HEK293T (cell line): ENCODE measurements around the gene MX2.

Experiments
- ARNT ChIP-seq: fragments of 450-650 bp; IDR thresholded peaks from 2 replicates; pipeline ENCODE4 v1.6.1; 2017; ENCODE audit warnings: mild to moderate bottlenecking
- BHLHE40 ChIP-seq: fragments of 450-650 bp; IDR thresholded peaks from 2 replicates; pipeline ENCODE4 v1.6.1; 2016; ENCODE audit warnings: mild to moderate bottlenecking, moderate library complexity, borderline replicate concordance
- CTBP1 ChIP-seq: fragments of 450-650 bp; IDR thresholded peaks from 2 replicates; pipeline ENCODE4 v1.6.1; 2016; ENCODE audit warnings: borderline replicate concordance
- FOXA1 ChIP-seq: fragments of 450-650 bp; IDR thresholded peaks from 2 replicates; pipeline ENCODE4 v1.6.1; 2016; ENCODE audit warnings: mild to moderate bottlenecking
- FOXK2 ChIP-seq: fragments of 450-650 bp; IDR thresholded peaks from 2 replicates; pipeline ENCODE4 v1.6.1; 2016; ENCODE audit warnings: mild to moderate bottlenecking
- FOXM1 ChIP-seq: fragments of 450-650 bp; IDR thresholded peaks from 2 replicates; pipeline ENCODE4 v1.6.1; 2017; ENCODE audit warnings: mild to moderate bottlenecking, borderline replicate concordance
- HDGF ChIP-seq: fragments of 450-650 bp; IDR thresholded peaks from 2 replicates; pipeline ENCODE4 v1.6.1; 2017; ENCODE audit warnings: antibody characterized with exemption, borderline replicate concordance
- LEF1 ChIP-seq: fragments of 450-650 bp; IDR thresholded peaks from 2 replicates; pipeline ENCODE4 v1.6.1; 2017; ENCODE audit warnings: mild to moderate bottlenecking, borderline replicate concordance
- NFRKB ChIP-seq: fragments of 450-650 bp; IDR thresholded peaks from 2 replicates; pipeline ENCODE4 v1.6.1; 2016; ENCODE audit warnings: mild to moderate bottlenecking, moderate library complexity
- PKNOX1 ChIP-seq: fragments of 450-650 bp; IDR thresholded peaks from 2 replicates; pipeline ENCODE4 v1.6.1; 2016
- SP1 ChIP-seq: fragments of 450-650 bp; IDR thresholded peaks from 2 replicates; pipeline ENCODE4 v1.6.1; 2017
- SUZ12 ChIP-seq: fragments of 450-650 bp; IDR thresholded peaks from 2 replicates; pipeline ENCODE4 v1.6.1; 2016; ENCODE audit warnings: mild to moderate bottlenecking
- TARDBP ChIP-seq: fragments of 450-650 bp; IDR thresholded peaks from 2 replicates; pipeline ENCODE4 v1.6.1; 2016

DNA sequence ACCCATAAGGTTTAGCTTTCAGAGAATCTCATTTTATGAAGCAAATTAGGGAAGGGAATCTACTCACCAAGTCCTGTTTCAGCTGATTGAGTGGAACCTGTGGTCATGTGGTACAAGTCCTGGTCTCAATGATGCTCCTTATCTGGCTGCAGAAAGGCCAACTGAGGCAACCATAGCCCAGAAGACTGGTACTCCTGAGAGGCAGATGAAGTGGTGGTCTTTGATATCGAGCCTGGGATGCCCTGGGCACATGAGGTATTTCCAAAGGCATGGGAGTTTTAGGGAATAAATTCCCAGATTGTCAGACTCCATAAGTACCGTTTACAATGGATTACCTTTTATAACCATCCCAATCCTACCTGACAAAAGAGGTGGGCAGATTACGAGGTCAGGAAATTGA is 67.5 kb downstream of the MX2 start:
- TF ChIP-seq CTBP1 (no peak), ARNT (no peak), PKNOX1 (no peak), SP1 (no peak), FOXA1 (no peak), SUZ12 (no peak), HDGF (no peak), TARDBP (no peak), NFRKB (no peak), FOXK2 (no peak), LEF1 (no peak), FOXM1 (no peak), BHLHE40 (no peak)
